K562 (cell line): Measurements from ENCODE around the gene TRIM47. TPM values are rescaled to one million over a fixed set of nuclear protein-coding genes. Genes with fewer than 3 reads are reported as not detected.

Experiments used
- ATAC-seq: fragments of 200-7000 bp; cut with Tn5 transposase; 3 replicates; pipeline ENCODE4 v1.9.1; 2020; ENCODE audit warnings: moderate library complexity
- BruUV-seq: library from RNA; stranded (reverse); fragments of 400-500 nt; replicated peaks from 2 replicates; lab custom pipeline; 2021; lab: Mats Ljungman, UMichigan
- CTCF ChIA-PET: fragments of 300-600 bp; formaldehyde crosslinking; extraction: SDS; loops from one replicate; lab custom pipeline; 2021; ENCODE audit warnings: low intra/inter-chr PET ratio; lab: Yijun Ruan, JAX
- POLR2A ChIA-PET: fragments of 300-600, 350-650 bp; sonication (Branson Sonifier 250); formaldehyde crosslinking; extraction: SDS; loops from one replicate; lab custom pipeline; 2021; ENCODE audit warnings: antibody characterized with exemption, inconsistent platforms; lab: Yijun Ruan, JAX
- DNase-seq, 4 experiments: peaks; one replicate each; pipeline versions ENCODE4 v3.0.0 to v3.0.0-alpha.2; 2011 to 2018; ENCODE audit warnings: low spot score in 3 of 4, mixed read lengths in 3 of 4; ENCODE audit errors: extremely low read depth in 1 of 4
- FAIRE-seq: peaks from 2 replicates; lab custom pipeline; 2011; peaks lifted over from hg19 to GRCh38; lab: Jason Lieb, UNC
- H2AFZ ChIP-seq: 2 replicates; pipeline ENCODE4 v1.6.0; 2011; ENCODE audit warnings: low read depth, low read length, control low read depth, inconsistent platforms
- H3K27ac ChIP-seq: fragments of 200-600 bp; 3 replicates; pipeline ENCODE4 v1.8.0; 2011; ENCODE audit warnings: low read depth, mild to moderate bottlenecking, control low read depth, inconsistent platforms, low read length, moderate library complexity, mixed read lengths; ENCODE audit errors: extremely low read depth
- H3K27me3 ChIP-seq, 2 experiments: fragments of 300-600 bp in 1 of 2; 2 replicates in 1 of 2; 3 replicates in 1 of 2; pipeline versions ENCODE4 v1.6.0 to v1.8.0; 2011; ENCODE audit warnings: inconsistent platforms in 2 of 2, low read length in 2 of 2, mild to moderate bottlenecking in 1 of 2, mixed read lengths in 1 of 2, moderate library complexity in 1 of 2; ENCODE audit not compliant: control insufficient read depth in 2 of 2, insufficient read depth in 2 of 2
- H3K36me3 ChIP-seq: fragments of 300-600 bp; 3 replicates; pipeline ENCODE4 v1.8.0; 2011; ENCODE audit warnings: mild to moderate bottlenecking, low read length, inconsistent platforms; ENCODE audit not compliant: control insufficient read depth, insufficient read depth
- H3K4me1 ChIP-seq, 2 experiments: fragments of 200-600 bp in 1 of 2; replicated peaks in 1 of 2; 2 replicates in 1 of 2; 3 replicates in 1 of 2; pipeline versions ENCODE4 v1.5.1 to v1.8.0; 2011; ENCODE audit warnings: inconsistent platforms in 2 of 2, low read length in 2 of 2, mild to moderate bottlenecking in 1 of 2, mixed read lengths in 1 of 2, moderate library complexity in 1 of 2; ENCODE audit not compliant: control insufficient read depth in 2 of 2, insufficient read depth in 2 of 2
- H3K4me2 ChIP-seq: 2 replicates; pipeline ENCODE4 v1.6.1; 2011; ENCODE audit warnings: low read length, control low read depth, inconsistent platforms, mixed read lengths; ENCODE audit not compliant: insufficient read depth
- H3K4me3 ChIP-seq: fragments of 200-600 bp; sonication (generic), shearing (Covaris generic); 2 replicates; pipeline ENCODE4 v1.5.1; 2016; ENCODE audit warnings: control low read depth, inconsistent platforms
- H3K79me2 ChIP-seq: fragments of 200-600 bp; 3 replicates; pipeline ENCODE4 v1.8.0; 2011; ENCODE audit warnings: low read length, inconsistent platforms; ENCODE audit not compliant: control insufficient read depth, insufficient read depth
- H3K9ac ChIP-seq, 2 experiments: 2 replicates each; pipeline versions ENCODE4 v1.6.0 to v1.6.1; 2011; ENCODE audit warnings: low read depth in 2 of 2, low read length in 2 of 2, control low read depth in 1 of 2, inconsistent platforms in 1 of 2, mild to moderate bottlenecking in 1 of 2, mixed read lengths in 1 of 2; ENCODE audit not compliant: insufficient read depth in 1 of 2
- H3K9me1 ChIP-seq: one replicate; pipeline ENCODE4 v1.6.0; 2011; ENCODE audit warnings: inconsistent platforms, mild to moderate bottlenecking, low read length, moderate library complexity; ENCODE audit not compliant: control insufficient read depth, insufficient read depth
- H3K9me3 ChIP-seq: replicated peaks from 2 replicates; pipeline ENCODE4 v1.5.1; 2011; ENCODE audit warnings: low read depth, low read length, inconsistent platforms; ENCODE audit not compliant: control insufficient read depth, insufficient read depth
- H4K20me1 ChIP-seq: replicated peaks from 2 replicates; pipeline ENCODE4 v1.6.1; 2011; ENCODE audit warnings: low read length, inconsistent platforms, mixed read lengths; ENCODE audit not compliant: control insufficient read depth, insufficient read depth
- ELF2 ChIP-seq: fragments of 250-450 bp; sonication (Bioruptor Pico); IDR thresholded peaks from 2 replicates; pipeline ENCODE4 v1.5.0; 2021; ENCODE audit warnings: mild to moderate bottlenecking
- GATA2 ChIP-seq: sonication (generic); formaldehyde crosslinking; IDR thresholded peaks from 2 replicates; pipeline ENCODE4 v1.4.0; 2020; ENCODE audit warnings: mild to moderate bottlenecking, missing genetic modification reagents
- HINFP ChIP-seq: fragments of 450-650 bp; conservative IDR thresholded peaks from 2 replicates; pipeline ENCODE4 v1.6.1; 2016; ENCODE audit warnings: missing genetic modification characterization, low read depth, mild to moderate bottlenecking, control low read depth, missing compliant biosample characterization
- HNRNPK ChIP-seq: fragments of 200-400 bp; formaldehyde crosslinking; IDR thresholded peaks from one replicate; pipeline ENCODE4 v1.6.1; 2018; ENCODE audit warnings: mild to moderate bottlenecking, low read depth, low read length; ENCODE audit not compliant: poor library complexity, severe bottlenecking
- NEUROD1 ChIP-seq: fragments of 150-350 bp; IDR thresholded peaks from 2 replicates; pipeline ENCODE4 v1.6.1; 2014; ENCODE audit warnings: borderline replicate concordance, low read length, low read depth; ENCODE audit not compliant: partially characterized antibody
- POLR2H ChIP-seq: IDR thresholded peaks from 2 replicates; pipeline ENCODE4 v1.6.1; 2016; ENCODE audit warnings: missing genetic modification characterization, low read depth, mild to moderate bottlenecking, control low read depth, missing compliant biosample characterization, moderate library complexity
- PURB ChIP-seq: sonication (generic); formaldehyde crosslinking; IDR thresholded peaks from 2 replicates; pipeline ENCODE4 v1.9.0; 2021; ENCODE audit warnings: low read depth, mild to moderate bottlenecking, missing genetic modification reagents
- SMARCA4 ChIP-seq: fragments of 450-650 bp; IDR thresholded peaks from 2 replicates; pipeline ENCODE4 v1.6.1; 2016
- SMC3 ChIP-seq: conservative IDR thresholded peaks from 2 replicates; pipeline ENCODE4 v1.6.1; 2011; ENCODE audit warnings: low read depth, low read length, improper control_type of control experiment; ENCODE audit not compliant: insufficient read depth
- WHSC1 ChIP-seq: IDR thresholded peaks from one replicate; pipeline ENCODE4 v1.6.1; 2012; ENCODE audit warnings: low read length, control low read depth, inconsistent platforms
- ZNF165 ChIP-seq: fragments of 250-450 bp; sonication (Bioruptor Pico); IDR thresholded peaks from 2 replicates; pipeline ENCODE4 v1.4.0; 2020; ENCODE audit warnings: borderline replicate concordance
- ZNF280A ChIP-seq: fragments of 450-650 bp; IDR thresholded peaks from 2 replicates; pipeline ENCODE4 v1.6.1; 2018; ENCODE audit warnings: mild to moderate bottlenecking, low read depth; ENCODE audit not compliant: partially characterized antibody
- ZNF280B ChIP-seq: fragments of 250-450 bp; sonication (Bioruptor Pico); IDR thresholded peaks from 2 replicates; pipeline ENCODE4 v1.5.1; 2021; ENCODE audit warnings: mild to moderate bottlenecking
- WGBS: fragments of 100-300 bp; shearing (Covaris generic); methylation state at CpG from one replicate; pipeline ENCODE4 v1.1.6; 2016; ENCODE audit warnings: low coverage, mixed read lengths; ENCODE audit not compliant: insufficient coverage; ENCODE audit errors: missing lambda C conversion rate; 5-methylcytosine and 5-hydroxymethylcytosine counted together
- in situ Hi-C: fragments of 300-500 bp; cut with MboI; formaldehyde crosslinking; loops from 4 replicates; pipeline ENCODE4 v1.15.0; 2018; ENCODE audit warnings: inconsistent platforms, mixed read lengths
- intact Hi-C: fragments of 100-400 bp; cut with micrococcal nuclease; formaldehyde crosslinking; loops from 2 replicates; pipeline ENCODE4 v1.14.2; 2022
- polyA plus RNA-seq, 8 experiments: library from polyadenylated mRNA; depleted of rRNA in 4 of 8; stranded (reverse) in 5 of 8; unstranded in 3 of 8; fragments of >200 nt; fragmentation: Nextera tagmentation in 2 of 8; fragmentation: Illumina TruSeq in 1 of 8; extraction: Ambion mirVana in 2 of 8; extraction: Trizol in 1 of 8; gene quantifications; 2 replicates each; pipeline versions ENCODE4 v1.2.1 to v1.2.3, GENCODE V29; 2011 to 2014; ENCODE audit warnings: inconsistent platforms in 1 of 8, missing spikeins in 1 of 8
- total RNA-seq, 7 experiments: library from RNA; depleted of rRNA in 6 of 7; stranded (reverse); fragments of >200 nt in 6 of 7; fragmentation: Illumina TruSeq in 2 of 7; extraction: Trizol in 2 of 7; gene quantifications; 2 replicates each; pipeline versions ENCODE4 v1.2.1 to v1.2.3, GENCODE V29; 2011 to 2021; ENCODE audit warnings: low replicate concordance in 1 of 7

Gene TRIM47
- total and polyA plus RNA-seq, 9 of the 15 experiments (the other 6 are each of a cell fraction or from before 2014, with no cell fraction given): 0.56 to 6.1 (median 3.2) TPM

- intact Hi-C loops: no loop called here
- no peak for FAIRE-seq
- POLR2A ChIA-PET: interaction anchor here (0.6 to 0.8 kb wide), 3 partner anchors 8 to 386 kb away, joined by 3 to 6 read pairs (median 3); no protein-coding TSS in a partner anchor
Measured at GRCh38 chr17:75925103-75925502, 46.7 kb upstream of the TRIM47 start.

More at GRCh38 chr17:75925103-75925502, 46.7 kb upstream of the TRIM47 start:
- Histone ChIP-seq H3K36me3 (peaks cover 5% of the 10 kb centered on the region; the same call in 1 of the 3 replicates), H3K9me1 (peaks cover 5% of the 10 kb centered on the region), H3K27ac (no peak overlapping the region), H2AFZ (no peak overlapping the region), H3K9me3 (no peaks in the 10 kb centered on the region), H3K27me3 (no peaks in the 10 kb centered on the region), H3K4me1 (peaks cover 0 to 18% of the 10 kb centered on the region in 2 experiments; a peak in 2 of 5 replicates), H4K20me1 (no peaks in the 10 kb centered on the region), H3K9ac (peak overlapping the region in 1 of 2 experiments; percentile 57; a peak in 1 of 4 replicates), H3K4me3 (no peak overlapping the region), H3K4me2 (no peak overlapping the region), H3K79me2 (no peaks in the 10 kb centered on the region)
- BruUV-seq: no TSS peak
- WGBS: 66% methylated on average over 11 of the region's 11 CpGs
- CTCF ChIA-PET: no interaction called here
- ATAC-seq (no peak), DNase-seq (no peak)
- TF ChIP-seq WHSC1 (no peak), HNRNPK (no peak), POLR2H (tag) (no peak), HINFP (tag) (no peak), GATA2 (CRISPR knock-in tag) (no peak), NEUROD1 (no peak), ZNF280B (CRISPR knock-in tag) (no peak), ELF2 (CRISPR knock-in tag) (no peak), SMARCA4 (no peak), ZNF280A (no peak), PURB (CRISPR knock-in tag) (no peak), ZNF165 (CRISPR knock-in tag) (no peak), SMC3 (no peak)
- in situ Hi-C loops: no loop called here
